HG03571 (cell line): ENCODE results near the gene MRPL43.

Experiments
- ATAC-seq: cut with Tn5 transposase; IDR thresholded peaks from one replicate; pipeline ENCODE4 v1.9.1; 2021; ENCODE audit not compliant: unreplicated experiment

MRPL43 gene

DNA sequence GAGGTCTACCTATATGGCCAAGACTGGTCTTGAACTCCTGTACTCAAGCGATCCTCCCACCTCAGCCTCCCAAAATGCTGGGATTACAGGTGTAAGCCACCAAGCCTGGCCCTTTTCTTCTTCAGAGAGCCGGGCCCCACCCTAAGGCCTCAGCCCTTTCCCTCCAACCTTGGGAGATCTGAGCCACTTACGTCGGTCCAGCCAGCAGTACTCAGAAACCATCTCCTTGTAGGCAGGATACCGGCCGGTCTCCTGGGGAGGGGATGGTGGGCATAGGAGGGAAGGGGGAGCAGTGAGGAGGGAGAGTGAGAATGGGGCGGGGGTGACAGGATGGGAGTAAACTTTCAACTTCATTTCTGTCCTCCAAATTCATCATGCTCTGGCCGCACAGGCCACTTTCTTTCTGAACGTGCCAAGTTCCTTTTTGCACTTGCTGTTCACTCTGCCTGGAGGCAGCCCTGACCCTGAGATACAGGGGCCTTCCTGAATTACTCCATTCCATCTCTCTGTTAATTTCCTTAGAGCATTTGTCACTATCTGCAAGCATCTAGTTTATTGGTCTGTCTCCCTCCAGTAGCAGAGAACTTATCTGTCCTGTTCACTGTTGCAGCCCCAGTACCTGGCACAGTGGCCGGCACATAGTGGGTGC is 33.3 kb upstream of the MRPL43 start:
- no peak for ATAC-seq

DNA sequence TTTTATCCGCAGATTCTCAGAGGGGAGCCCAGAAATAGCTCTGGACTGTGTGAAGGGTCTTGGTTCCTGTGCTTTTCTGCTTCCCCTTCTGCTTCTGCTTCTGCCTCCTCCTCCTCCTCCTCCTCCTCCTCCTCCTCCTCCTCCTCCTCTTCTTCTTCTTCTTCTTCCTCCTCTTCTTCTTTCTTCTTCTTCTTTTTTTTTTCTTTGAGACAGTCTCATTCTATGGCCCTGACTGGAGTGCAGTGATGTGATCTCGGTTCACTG is 32.1 kb upstream of the MRPL43 start:
- ATAC-seq = no peak

DNA sequence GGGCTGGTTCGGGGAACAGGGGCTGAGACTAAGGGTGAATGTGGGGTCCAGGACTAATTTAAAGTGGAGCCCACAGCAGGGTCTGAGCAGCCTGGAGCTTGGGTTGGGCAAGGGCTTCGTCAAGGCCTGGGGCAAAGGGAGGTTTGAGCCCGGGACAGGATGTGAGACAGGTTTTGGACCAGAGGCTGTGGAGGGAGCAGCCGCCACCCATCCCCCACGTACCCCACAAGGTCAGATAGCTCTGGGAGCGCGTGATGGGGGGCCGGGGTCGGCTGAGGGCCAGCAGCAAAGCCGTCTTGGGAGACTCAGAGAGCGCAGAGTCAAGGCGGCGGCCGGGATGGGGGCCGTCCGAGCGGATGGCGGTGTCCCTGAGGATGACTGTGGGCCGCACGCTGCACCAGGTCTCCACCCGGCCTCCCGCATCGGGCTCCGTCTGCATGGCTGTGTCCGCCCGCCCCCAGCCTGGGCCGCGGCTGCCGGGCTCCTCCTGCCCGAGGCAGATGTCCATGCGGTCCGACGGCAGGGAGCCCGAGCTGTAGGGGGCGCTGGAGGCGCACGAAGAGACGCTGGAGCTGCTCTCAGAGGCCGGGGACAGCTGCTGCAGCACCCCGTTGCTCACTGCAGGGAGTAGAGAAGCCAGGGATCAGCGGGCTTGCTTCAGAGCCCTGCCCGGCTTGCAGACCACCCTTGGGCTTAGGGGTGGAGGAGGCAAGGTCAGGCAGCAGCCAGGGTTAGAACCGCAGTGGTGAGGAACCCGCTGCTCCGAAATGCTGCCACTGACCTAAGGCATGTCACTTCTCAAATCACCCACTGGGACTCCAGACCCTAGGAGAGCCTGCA is 31.5 kb upstream of the MRPL43 start:
- ATAC-seq = no peak

DNA sequence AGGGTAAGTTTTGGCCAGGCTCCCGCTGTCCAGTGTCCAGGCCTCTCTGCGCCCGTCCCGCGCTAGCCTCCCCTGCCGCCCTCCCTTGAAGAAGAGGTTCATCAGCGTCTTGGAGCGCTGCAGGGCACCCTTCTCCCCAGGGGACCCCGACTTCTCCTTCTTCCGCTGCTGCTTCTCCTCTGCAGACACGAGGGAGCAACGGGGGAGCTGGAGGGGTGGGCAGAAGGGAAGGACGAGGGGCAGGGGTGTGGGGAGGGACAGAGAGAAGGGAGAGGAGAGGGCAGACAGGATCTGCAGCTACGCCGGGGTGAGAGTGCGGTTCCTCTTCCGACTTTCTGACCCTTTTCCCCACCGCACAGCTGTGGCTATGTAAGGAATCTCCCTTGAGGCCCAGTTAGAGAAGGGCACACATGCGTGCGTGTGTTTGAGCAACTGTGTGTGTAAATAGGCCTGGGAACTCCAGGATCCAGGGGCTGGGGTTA is 30.9 kb upstream of the MRPL43 start:
- no peak for ATAC-seq

DNA sequence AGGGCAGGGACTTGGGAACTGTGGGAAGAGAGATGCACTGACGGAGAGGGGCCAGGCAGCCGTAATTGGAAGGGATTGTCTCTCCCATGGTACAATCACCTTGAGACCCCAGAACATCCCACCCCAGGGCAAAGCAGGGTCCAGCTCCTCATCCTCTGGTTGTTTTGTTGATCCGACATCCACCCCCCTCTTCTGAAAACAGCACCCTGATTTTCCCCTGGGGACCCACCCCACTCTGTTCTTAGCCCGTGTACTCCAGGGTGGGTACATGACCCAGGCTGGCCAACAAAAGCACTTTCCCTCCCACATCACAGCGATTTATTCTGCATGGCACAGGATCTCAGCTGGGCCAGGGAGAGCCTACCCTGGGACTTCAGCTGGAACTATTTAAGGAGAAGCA is 29.5 kb upstream of the MRPL43 start:
- no peak for ATAC-seq

DNA sequence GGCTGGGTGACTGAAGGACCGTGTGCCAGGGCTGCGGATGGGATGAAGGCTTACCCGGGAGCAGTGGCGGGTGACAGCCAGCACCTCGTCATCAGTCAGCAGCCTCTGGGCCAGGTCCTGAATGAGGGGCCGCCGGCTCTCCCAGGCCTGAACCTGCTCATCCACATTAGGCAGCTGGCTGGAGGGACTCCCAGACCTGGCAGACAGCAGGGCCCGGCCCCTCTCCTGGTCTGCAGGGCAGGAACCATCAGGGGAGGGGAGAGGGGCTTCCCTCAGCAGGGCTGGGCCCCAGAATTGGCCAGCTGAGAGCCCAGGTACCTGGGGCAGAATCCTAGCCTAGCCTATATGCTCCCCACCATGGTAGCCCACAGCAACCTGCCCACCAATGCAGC is 28.3 kb upstream of the MRPL43 start:
- no peak for ATAC-seq

DNA sequence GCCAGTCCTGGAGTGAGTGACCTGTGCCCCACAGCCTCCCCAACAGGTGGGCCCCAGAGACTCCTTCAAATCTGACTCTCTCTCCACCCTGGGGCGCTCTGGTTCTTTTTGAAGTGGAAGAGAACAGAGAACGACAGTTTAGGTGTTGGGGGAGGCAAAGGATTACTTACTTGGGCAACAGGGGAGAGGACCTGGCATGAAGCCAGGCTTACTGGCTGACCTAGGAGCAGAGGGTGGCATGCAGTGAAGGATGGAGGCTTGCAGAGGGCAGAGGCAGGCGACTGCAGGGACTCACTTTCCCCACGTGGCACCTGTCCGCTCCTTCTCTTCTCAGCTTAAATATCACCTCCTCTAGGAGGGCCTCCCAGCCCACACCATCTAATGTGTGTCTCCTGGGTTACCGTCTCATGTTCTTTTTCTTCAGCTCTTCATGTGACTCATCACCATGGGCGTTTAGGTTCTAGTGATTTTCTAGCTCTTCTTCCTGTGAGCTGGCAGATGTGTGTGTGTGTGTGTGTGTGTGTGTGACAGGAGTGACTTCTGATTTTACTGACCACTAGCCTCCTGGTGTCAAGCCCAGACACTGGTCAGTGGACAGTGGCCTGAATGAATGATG is 27.8 kb upstream of the MRPL43 start:
- no peak for ATAC-seq

DNA sequence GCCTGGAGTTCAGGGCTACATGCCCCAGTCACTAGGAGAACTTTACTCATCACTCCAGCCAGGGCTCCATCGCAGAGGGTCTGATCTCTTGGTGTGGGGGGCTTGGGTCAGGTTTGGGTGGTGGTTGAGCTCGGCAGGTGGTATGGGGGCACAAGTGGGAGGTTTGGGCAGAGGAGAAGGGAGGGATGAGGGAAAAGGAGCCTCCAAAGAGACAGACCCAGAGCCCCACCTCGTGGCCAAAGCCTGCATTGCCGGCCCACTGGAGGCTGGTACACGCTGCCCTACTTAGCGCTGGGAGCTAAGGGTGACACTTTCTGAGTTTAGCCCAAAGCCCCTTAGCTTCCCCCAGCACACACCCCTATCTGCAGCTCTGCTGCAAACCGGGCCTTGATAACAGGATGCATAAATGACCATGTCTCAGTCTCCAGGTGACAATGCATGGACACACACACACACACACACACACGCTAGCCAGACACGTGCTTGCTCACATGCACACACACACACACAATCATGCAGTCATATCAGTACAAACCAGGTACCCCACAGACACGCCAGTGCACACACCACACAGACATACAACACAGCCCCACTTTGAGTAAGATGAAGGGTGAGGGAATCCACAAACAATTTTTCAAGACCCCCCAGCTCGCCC is 27.1 kb upstream of the MRPL43 start:
- ATAC-seq = no peak

DNA sequence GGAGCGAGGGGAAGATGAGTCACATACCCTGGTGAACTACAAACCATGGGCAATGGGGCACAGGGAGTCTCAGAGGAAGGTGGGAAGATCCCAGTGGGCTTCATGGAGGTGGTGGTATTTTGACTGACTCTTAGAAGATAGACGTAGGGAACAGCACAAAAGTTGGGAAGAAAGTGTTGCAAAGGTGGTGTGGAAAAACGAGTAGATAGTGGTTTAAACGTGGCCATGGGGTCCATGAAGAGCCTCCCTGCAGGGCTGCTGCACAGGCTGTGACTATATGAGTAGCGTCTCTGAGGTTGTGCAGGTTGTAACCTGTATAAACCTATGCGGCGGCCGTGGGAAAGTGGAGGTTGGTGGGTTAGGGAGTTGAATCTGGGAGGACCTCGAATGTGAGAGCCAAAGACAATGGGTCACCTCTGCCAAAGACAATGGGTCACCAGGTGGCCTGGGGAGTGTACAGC is 26.1 kb upstream of the MRPL43 start:
- no peak for ATAC-seq

DNA sequence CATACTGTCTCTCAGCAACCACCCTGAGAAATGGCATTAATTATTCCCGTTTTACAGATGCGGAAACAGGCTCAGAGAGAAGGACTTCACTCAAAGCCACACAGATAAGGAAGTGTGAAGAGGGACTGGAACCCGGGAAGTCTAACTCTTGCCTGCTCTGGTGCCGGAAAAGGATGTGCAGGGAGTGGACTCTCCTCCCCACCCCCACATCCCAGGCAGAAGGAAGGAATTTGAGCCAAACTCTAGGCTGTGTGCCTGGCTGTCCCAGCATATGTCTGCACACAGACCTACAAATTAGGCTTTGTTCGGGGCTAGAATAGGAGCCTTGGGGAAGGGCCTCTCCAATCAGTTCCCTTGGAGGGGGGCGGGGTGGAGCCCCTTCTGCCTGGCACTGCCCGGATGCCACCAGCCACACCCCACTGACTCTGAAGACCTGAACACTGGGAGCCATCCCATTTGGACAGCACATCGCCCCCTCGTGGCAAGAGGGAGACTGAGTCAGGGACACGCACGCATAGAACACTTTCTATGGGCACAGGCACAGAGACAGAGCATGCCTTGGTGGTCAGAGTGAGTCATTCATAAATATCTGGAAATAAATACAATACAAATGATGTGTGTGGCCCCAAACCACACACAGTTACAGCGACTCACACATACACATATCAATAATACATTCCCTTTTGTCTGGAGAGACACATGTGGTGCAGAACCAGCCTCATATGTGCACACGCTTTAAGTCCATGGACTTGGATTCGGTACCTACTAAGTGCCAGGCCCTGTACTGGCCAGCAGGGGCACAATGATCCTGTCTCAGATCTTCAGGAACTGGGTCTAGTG is 25.4 kb upstream of the MRPL43 start:
- peak; percentile 73 for ATAC-seq

DNA sequence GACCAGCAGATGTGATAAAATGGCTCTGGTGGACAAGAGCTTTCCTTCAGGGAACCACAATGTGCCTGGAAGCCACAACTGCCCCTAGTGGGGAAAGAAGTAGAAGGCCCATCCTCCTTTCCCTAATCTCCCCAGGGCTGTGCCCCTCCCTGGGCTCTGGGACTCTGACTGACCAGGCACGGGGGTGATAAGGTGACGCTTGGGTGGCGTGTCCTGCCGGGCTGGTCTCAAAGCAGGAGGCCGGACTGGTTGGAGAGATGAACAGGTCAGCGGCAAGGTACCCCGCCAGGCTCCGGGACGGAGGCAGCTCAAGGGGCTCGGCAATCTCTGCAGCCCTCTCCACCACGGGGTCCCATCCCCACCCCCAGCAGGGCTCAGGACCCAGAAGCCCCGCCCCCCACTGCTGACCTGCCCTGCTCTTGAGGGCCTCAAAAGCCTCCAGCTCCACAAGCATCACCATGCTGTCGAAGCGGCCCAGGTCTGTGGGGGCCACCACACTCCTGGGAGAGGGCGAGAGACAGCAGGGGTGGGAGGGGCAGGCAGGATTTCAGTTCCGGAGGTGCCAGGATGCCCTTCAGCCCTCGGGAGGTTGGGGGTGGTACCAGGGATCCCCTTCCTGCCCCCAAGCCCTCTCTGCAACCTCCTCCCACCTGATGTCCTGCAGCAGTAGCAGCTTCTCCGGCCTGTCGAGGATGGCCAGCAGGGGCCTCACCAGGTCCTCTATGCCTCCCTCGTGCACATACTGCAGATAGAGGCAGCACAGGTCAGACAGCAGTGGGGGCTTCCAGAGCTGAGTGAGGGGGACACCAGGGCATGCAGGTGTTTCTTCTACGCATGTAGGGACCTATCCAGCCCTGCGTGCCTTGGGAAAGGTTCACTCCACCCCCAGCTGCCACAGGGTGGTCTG is 24.5 kb upstream of the MRPL43 start:
- no peak for ATAC-seq

DNA sequence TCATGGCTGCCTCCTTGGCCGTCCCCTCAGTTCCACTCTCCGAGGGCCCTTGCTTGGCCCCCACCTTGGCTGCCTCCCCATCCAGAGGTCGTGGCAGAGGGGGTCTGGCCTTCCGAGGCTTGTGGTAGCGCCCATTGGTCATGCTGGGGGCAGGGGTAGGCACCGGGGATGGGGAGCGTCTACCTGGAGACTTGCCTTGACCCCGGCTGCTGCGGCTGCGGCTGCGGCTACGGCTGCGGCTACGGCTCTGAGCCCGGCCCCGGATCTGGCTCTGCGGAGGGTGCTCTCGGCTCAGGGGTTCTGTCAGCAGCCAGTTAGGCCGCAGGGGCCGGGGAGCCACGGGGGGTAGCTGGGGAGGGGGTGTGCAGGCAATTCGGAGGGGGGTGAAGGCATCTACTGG is 23.0 kb upstream of the MRPL43 start:
- no peak for ATAC-seq

DNA sequence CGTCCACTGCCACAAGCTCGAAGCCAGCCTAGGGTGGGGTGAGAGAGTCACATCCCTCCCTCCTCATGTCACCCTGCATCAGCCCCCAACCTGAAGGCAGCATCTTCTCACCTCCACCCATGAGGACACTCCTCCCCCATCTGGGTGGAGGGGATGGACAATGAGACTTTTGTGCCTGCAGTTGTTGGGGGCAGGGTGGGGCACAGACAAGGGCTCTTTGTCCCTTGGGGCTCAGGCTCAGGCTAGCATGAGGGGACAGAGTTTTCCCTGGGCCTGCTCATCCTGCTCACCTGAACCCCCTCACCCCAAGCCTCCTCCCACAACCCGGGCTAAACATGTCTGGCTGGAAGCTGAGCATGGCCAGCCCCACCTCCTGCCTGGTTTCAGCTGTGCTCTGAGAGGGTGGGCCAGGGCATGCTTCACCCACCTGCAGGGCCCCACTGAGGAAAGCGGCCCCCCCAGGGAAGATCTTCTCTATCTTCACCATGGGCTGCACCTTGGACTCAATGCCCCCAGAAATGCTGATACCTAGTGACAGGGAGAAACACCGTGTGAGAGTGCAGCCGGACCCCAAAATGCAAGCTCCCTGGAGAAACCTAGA is 21.6 kb upstream of the MRPL43 start:
- no peak for ATAC-seq

DNA sequence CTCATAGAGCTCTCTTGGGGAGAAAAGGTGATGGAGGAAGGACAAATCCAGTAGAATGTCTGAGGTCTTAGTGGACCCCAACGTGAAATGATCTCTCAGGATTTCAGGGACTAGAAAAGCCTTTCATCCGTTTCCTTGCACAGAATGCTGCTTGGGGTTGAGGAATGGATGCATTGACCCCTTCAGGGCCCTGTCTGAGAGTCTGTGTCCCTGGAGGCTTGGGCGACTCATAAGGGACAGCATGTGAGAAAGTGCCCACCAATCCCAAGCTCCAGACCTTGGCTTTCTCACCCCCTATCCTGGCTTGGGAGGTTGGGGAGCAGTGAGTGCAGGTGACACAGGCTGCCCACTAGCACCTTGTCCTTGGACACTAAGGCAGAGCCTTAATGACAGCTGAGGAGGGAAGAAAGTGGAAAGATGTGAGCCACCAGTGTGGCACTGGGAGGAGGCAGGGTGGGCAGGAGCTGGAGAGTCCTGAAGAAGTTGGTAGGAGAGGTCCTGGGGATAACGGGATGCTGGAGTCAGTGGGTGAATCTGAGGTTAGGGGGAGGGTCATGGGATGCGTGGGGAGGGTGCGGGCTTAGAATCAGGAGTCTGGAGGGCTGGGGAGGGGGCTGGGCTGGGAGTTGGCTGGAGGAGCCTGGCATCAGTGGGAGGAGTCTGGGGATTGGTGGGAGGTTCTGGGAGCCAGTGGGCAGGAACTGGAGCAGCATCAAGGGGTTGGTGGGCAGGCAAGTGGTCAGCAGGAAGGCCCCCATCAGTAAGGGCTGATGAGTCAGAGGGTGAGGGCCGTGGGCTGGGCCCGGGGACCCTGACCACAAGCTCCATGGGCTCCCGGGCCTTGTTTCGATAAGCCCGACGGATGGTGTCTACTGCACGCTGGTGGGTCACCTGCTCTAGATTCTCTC is 20.9 kb upstream of the MRPL43 start:
- ATAC-seq = no peak

DNA sequence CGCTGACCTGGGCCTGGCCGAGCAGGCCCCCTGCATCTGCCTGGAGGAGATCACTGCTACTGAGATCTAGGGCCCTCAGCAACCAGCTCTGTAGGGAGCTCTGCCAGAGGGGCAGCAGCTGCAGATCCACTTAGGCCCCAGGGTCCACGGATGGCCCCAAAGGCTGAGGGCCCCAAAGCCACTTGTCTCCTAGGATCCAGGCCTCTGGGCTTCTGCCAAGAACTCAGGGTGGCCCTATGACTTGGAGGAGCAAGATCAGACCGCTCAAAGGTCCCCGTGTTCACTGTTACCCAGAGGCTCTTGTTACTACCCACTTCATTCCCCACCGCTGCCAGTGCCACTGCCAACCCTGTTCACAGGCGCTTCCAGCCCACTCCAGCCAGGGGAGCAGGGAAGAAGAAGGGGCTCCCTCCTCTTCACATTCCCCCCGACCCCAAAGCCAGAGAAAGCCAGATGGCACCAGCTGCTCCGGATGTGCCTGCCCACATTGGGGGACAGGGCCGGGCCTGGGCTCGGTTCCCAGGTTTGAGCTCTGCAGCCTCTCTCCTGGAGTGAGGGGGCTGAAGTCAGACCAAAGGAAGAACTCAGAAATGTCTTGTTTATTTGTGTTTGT is 19.9 kb upstream of the MRPL43 start:
- ATAC-seq = no peak

DNA sequence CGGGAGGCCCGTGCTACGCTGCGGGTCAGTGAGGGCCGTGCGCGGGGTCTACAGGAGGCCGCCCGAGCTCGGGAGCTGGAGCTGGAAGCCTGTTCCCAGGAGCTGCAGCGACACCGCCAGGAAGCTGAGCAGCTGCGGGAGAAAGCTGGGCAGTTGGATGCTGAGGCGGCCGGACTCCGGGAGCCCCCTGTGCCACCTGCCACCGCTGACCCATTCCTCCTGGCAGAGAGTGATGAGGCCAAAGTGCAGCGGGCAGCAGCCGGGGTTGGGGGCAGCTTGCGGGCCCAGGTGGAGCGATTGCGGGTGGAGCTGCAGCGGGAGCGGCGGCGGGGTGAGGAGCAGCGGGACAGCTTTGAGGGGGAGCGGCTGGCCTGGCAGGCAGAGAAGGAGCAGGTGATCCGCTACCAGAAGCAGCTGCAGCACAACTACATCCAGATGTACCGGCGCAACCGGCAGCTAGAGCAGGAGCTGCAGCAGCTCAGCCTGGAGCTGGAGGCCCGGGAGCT is 19.3 kb upstream of the MRPL43 start:
- no peak for ATAC-seq

DNA sequence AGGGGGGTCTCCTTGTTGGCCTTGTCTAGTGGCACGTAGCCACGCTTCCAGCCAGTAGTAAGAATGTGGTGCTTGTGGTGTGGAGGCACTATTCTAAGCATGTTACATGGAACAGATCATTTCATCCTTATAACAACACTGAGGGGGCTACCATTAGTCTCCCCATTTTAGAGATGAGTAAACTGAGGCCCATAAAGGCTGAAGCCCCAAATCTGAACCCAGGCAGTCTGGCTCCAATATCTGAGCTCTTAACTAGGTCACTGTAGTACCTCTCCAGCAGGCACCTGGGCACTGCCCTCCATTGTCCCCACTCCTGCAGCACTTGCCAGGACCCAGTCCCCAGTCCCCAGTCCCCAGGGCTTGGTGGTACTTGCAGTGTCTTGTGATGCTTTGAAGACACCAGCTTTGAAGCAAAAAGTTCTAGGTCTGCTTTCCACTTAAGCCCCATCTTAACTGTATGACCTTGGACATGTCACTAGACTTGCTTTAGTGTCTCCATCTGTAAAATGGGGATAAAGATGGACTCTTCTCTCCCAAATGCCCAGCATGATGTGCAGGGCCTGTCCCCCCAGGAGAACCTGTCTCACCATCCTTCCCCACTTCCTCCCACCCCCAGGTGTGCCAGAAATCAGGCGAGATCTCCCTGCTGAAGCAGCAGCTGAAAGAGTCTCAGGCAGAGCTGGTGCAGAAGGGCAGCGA is 18.7 kb upstream of the MRPL43 start:
- no peak for ATAC-seq
